DOHH2 (cell line): ENCODE measurements around the gene IFI16.

ENCODE experiments used
- CTCF ChIP-seq: fragments of 200-600 bp; sonication (generic); IDR thresholded peaks from one replicate; pipeline ENCODE4 v1.5.1; 2014; ENCODE audit warnings: antibody characterized with exemption, mild to moderate bottlenecking, low read depth, low read length; ENCODE audit not compliant: poor library complexity, severe bottlenecking
- EZH2phosphoT487 ChIP-seq: fragments of 200-600 bp; sonication (generic); IDR thresholded peaks from 2 replicates; pipeline ENCODE4 v1.6.1; 2017; ENCODE audit warnings: borderline replicate concordance, mild to moderate bottlenecking, antibody characterized with exemption, low read length, moderate library complexity, mixed read lengths

GRCh38 chr1:159000625-159001024, 9.1 kb upstream of the IFI16 start:
- no peak for TF ChIP-seq CTCF
- TF ChIP-seq EZH2phosphoT487 = no peak
